ENCODE measurements around the gene OOSP3.

The OOSP3 gene

DNA sequence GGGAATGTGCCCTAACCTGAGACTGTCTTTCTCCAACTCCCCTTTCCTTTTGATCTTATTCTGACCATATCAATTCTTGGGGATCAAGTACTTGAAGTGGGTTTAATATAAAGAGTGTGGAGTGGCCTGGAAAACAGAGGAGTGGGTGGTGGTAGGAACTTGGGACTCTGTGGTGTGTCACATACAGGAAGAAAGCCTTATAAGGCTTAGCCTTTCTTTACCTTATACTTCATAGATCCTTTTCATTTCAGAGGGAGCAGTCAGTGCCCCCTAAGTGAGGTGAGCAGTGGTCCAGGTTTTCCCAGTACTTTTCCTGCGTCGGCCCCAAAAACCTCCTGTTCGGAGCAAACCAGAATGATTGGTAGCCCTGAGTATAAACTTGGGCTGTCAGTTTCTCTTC is 60.1 kb downstream of the OOSP3 start:
- TF ChIP-seq BACH2 (CRISPR knock-in tag; IDR thresholded peaks at IDR 0.05; ENCODE audit: borderline replicate concordance) (no peak), ISL1 (CRISPR knock-in tag; IDR thresholded peaks at IDR 0.05) (no peak), PPARA (CRISPR knock-in tag; IDR thresholded peaks at IDR 0.05; ENCODE audit: borderline replicate concordance) (no peak), OSR1 (CRISPR knock-in tag; IDR thresholded peaks at IDR 0.05) (no peak), PATZ1 (CRISPR knock-in tag; IDR thresholded peaks at IDR 0.05; ENCODE audit: borderline replicate concordance) (no peak), CSDC2 (CRISPR knock-in tag; IDR thresholded peaks at IDR 0.05) (no peak)
- TF ChIP-seq, protein P1, sequence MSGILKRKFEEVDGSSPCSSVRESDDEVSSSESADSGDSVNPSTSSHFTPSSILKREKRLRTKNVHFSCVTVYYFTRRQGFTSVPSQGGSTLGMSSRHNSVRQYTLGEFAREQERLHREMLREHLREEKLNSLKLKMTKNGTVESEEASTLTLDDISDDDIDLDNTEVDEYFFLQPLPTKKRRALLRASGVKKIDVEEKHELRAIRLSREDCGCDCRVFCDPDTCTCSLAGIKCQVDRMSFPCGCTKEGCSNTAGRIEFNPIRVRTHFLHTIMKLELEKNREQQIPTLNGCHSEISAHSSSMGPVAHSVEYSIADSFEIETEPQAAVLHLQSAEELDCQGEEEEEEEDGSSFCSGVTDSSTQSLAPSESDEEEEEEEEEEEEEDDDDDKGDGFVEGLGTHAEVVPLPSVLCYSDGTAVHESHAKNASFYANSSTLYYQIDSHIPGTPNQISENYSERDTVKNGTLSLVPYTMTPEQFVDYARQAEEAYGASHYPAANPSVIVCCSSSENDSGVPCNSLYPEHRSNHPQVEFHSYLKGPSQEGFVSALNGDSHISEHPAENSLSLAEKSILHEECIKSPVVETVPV (CRISPR knock-in tag; IDR thresholded peaks at IDR 0.05) = no peak
- ATAC-seq = no peak

- ATAC-seq = no peak
- TF ChIP-seq CSDC2 (CRISPR knock-in tag; IDR thresholded peaks at IDR 0.05) (no peak), OSR1 (CRISPR knock-in tag; IDR thresholded peaks at IDR 0.05) (no peak), ZNF70 (CRISPR knock-in tag; IDR thresholded peaks at IDR 0.05) (no peak), TOX (CRISPR knock-in tag; IDR thresholded peaks at IDR 0.05; ENCODE audit: borderline replicate concordance) (no peak), ZNF565 (CRISPR knock-in tag; conservative IDR thresholded peaks at IDR 0.05; ENCODE audit: low read depth) (no peak), ESRRG (CRISPR knock-in tag; IDR thresholded peaks at IDR 0.05) (no peak), ZNF8 (CRISPR knock-in tag; IDR thresholded peaks at IDR 0.05) (no peak), ARNTL (CRISPR knock-in tag; IDR thresholded peaks at IDR 0.05; ENCODE audit: borderline replicate concordance, low read depth) (no peak), GLIS3 (CRISPR knock-in tag; IDR thresholded peaks at IDR 0.05) (no peak), TCF4 (CRISPR knock-in tag; IDR thresholded peaks at IDR 0.05; ENCODE audit: borderline replicate concordance) (no peak), ZC3H10 (CRISPR knock-in tag; IDR thresholded peaks at IDR 0.05) (no peak), RARB (CRISPR knock-in tag; IDR thresholded peaks at IDR 0.05) (no peak), PPARA (CRISPR knock-in tag; IDR thresholded peaks at IDR 0.05; ENCODE audit: borderline replicate concordance) (no peak), ISL1 (CRISPR knock-in tag; IDR thresholded peaks at IDR 0.05) (no peak), PATZ1 (CRISPR knock-in tag; IDR thresholded peaks at IDR 0.05; ENCODE audit: borderline replicate concordance) (no peak)
- TF ChIP-seq, protein P1 (CRISPR knock-in tag; IDR thresholded peaks at IDR 0.05) = no peak
- TF ChIP-seq, protein P2, sequence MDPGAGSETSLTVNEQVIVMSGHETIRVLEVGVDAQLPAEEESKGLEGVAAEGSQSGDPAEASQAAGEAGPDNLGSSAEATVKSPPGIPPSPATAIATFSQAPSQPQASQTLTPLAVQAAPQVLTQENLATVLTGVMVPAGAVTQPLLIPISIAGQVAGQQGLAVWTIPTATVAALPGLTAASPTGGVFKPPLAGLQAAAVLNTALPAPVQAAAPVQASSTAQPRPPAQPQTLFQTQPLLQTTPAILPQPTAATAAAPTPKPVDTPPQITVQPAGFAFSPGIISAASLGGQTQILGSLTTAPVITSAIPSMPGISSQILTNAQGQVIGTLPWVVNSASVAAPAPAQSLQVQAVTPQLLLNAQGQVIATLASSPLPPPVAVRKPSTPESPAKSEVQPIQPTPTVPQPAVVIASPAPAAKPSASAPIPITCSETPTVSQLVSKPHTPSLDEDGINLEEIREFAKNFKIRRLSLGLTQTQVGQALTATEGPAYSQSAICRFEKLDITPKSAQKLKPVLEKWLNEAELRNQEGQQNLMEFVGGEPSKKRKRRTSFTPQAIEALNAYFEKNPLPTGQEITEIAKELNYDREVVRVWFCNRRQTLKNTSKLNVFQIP (CRISPR knock-in tag; IDR thresholded peaks at IDR 0.05; ENCODE audit: borderline replicate concordance, low read depth) = no peak
- TF ChIP-seq, protein P3, sequence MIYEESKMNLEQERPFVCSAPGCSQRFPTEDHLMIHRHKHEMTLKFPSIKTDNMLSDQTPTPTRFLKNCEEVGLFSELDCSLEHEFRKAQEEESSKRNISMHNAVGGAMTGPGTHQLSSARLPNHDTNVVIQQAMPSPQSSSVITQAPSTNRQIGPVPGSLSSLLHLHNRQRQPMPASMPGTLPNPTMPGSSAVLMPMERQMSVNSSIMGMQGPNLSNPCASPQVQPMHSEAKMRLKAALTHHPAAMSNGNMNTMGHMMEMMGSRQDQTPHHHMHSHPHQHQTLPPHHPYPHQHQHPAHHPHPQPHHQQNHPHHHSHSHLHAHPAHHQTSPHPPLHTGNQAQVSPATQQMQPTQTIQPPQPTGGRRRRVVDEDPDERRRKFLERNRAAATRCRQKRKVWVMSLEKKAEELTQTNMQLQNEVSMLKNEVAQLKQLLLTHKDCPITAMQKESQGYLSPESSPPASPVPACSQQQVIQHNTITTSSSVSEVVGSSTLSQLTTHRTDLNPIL (CRISPR knock-in tag; IDR thresholded peaks at IDR 0.05; ENCODE audit: low read depth) = no peak
Measured at GRCh38 chr11:59939482-59939881, 60.9 kb downstream of the OOSP3 start.

GRCh38 chr11:59941091-59941490 is 62.5 kb downstream of the OOSP3 start:
- ATAC-seq = no peak

More at GRCh38 chr11:59941091-59941490, 62.5 kb downstream of the OOSP3 start:
- TF ChIP-seq, protein P2 (CRISPR knock-in tag; IDR thresholded peaks at IDR 0.05; ENCODE audit: borderline replicate concordance, low read depth) = no peak
